ENCODE measurements around the gene CLIP3.

The CLIP3 gene

DNA sequence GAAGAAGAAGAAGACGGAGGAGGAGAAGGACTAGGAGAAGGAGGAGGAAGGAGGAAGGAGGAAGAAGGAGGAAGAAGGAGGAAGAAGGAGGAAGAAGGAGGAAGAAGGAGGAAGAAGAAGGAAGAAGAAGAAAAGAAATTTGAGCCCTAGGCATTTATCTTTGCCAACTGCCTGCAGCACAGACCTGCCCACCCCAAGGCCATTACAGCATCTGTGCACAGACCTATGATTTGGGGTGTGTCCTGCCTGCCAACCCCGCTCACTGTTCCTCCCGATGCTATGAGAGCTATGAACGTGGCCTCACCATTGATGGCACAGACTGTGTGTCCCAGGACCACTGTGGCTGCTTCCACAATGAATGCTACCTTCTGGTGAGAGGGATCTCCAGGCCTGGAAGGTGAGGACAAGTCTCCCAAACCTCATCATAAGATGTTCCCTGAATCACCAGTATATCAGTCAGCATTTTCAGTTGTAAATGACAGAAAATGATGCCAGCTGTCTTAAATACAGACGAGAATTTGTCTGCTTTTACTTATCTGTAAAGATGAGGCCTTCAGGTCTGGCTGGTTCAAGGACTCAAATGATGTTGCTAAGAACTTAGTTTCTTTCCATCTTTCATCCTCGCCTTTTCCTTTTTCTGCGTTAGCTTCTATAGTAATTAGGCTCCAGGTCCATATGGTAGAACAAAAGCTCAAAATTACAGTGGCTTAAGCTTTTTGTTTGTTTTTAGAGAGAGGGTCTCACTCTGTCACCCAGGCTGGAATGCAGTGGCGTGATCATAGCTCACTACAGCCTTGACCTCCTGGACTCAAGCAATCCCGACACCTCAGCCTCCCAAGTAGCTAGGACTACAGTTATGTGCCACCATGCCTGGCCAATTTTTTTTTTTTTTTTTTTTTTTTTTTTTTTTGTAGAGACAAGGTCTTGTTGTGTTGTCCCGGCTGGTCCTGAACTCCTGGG is 41.6 kb downstream of the CLIP3 start:
- DNase-seq (ENCODE audit: low spot score), result no peak
- TF ChIP-seq, protein P1, sequence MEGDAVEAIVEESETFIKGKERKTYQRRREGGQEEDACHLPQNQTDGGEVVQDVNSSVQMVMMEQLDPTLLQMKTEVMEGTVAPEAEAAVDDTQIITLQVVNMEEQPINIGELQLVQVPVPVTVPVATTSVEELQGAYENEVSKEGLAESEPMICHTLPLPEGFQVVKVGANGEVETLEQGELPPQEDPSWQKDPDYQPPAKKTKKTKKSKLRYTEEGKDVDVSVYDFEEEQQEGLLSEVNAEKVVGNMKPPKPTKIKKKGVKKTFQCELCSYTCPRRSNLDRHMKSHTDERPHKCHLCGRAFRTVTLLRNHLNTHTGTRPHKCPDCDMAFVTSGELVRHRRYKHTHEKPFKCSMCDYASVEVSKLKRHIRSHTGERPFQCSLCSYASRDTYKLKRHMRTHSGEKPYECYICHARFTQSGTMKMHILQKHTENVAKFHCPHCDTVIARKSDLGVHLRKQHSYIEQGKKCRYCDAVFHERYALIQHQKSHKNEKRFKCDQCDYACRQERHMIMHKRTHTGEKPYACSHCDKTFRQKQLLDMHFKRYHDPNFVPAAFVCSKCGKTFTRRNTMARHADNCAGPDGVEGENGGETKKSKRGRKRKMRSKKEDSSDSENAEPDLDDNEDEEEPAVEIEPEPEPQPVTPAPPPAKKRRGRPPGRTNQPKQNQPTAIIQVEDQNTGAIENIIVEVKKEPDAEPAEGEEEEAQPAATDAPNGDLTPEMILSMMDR (conservative IDR thresholded peaks at IDR 0.05; ENCODE audit: low read depth), result no peak
- CTCF ChIA-PET, result no interaction called here
- no peak overlapping the region for H3K27ac ChIP-seq
- POLR2A ChIA-PET (ENCODE audit: low non-redundant PET), result interaction anchor here (0.5 kb wide), 1 partner anchor 9 kb away, joined by 7 read pairs; no protein-coding TSS in a partner anchor

- DNase-seq (ENCODE audit: low spot score), result no peak
- ChIA-PET CTCF (no interaction called here), POLR2A (ENCODE audit: low non-redundant PET) (interaction anchor here (0.5 kb wide), 1 partner anchor 8 kb away, joined by 7 read pairs; no protein-coding TSS in a partner anchor)
- TF ChIP-seq, protein P1 (conservative IDR thresholded peaks at IDR 0.05; ENCODE audit: low read depth), result no peak
- H3K27ac ChIP-seq, result no peak overlapping the region
These were observed 42.5 kb downstream of the CLIP3 start for GRCh38 chr19:35990156-35990555.

GRCh38 chr19:35988824-35989223 is 43.8 kb downstream of the CLIP3 start:
- ChIA-PET CTCF (no interaction called here), POLR2A (ENCODE audit: low non-redundant PET) (no interaction called here)
- no peak overlapping the region for H3K27ac ChIP-seq
- TF ChIP-seq, protein P1 (conservative IDR thresholded peaks at IDR 0.05; ENCODE audit: low read depth), result no peak
- no peak for DNase-seq (ENCODE audit: low spot score)

GRCh38 chr19:35987571-35987896 is 45.1 kb downstream of the CLIP3 start:
- POLR2A ChIA-PET (ENCODE audit: low non-redundant PET), result no interaction called here
- H3K27ac ChIP-seq, result no peak overlapping the region
- no peak for DNase-seq (ENCODE audit: low spot score)
- TF ChIP-seq, protein P1 (conservative IDR thresholded peaks at IDR 0.05; ENCODE audit: low read depth), result no peak
- CTCF ChIA-PET, result no interaction called here

DNA sequence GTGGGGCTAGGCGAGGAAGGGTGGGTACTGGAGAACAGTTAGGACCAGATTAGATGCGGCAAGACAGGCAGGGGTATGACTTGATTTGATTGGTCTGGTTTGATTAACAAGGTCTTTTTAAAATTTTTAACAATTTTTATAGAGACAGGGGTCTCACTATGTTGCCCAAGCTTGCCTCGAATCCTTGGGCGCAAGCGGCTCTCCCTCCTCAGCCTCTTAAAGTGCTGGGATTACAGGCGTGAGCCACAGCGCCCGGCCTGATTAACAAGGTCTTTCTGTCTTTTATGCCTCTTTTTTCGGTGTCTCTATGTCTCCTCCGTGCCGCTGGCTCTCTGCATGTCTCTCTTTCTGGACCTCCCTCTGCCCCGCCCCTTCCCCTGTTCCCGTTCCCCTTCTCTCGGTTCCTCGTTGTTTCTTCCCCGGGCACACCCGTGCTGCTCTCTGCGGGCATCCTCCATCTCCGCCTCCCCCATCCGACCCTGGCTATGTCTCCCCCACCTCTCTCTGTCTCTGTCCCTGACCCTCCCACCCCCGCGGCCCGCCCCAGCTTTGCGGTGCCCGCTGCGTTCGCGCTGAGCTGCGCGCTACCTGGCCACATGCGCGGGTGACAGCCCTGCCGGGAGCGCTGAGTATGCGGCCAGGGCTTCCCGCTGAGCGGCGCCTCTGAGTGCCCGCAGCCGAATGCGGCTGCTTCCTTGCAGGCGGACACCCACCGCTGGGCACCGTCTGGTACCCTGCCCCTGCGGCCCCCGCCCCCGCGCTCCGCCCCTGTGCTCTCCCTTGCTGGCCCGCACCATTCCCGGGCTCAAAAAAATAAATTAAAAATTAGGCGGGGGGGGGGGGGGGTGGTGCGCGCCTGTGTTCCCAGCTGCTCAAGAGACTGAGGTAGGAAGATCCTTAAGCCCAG is 45.8 kb downstream of the CLIP3 start:
- CTCF ChIA-PET, result no interaction called here
- TF ChIP-seq, protein P1 (conservative IDR thresholded peaks at IDR 0.05; ENCODE audit: low read depth), result no peak
- POLR2A ChIA-PET (ENCODE audit: low non-redundant PET), result no interaction called here
- DNase-seq (ENCODE audit: low spot score), result no peak
- no peak overlapping the region for H3K27ac ChIP-seq

GRCh38 chr19:35986111-35986510 is 46.6 kb downstream of the CLIP3 start:
- TF ChIP-seq, protein P1 (conservative IDR thresholded peaks at IDR 0.05; ENCODE audit: low read depth), result no peak
- DNase-seq (ENCODE audit: low spot score), result no peak
- ChIA-PET POLR2A (ENCODE audit: low non-redundant PET) (no interaction called here), CTCF (interaction anchor here (0.6 kb wide), 1 partner anchor 1977 kb away, joined by 4 read pairs; no protein-coding TSS in a partner anchor)
- H3K27ac ChIP-seq, result no peak overlapping the region
